IPS-18a (cell line): Measurements from ENCODE around the gene CALN1.

Experiments
- H3K27ac ChIP-seq: one replicate; pipeline ENCODE4 v1.5.1; 2013; ENCODE audit warnings: low read length
- H3K27me3 ChIP-seq: one replicate; pipeline ENCODE4 v1.6.1; 2013; ENCODE audit warnings: mild to moderate bottlenecking, low read length; ENCODE audit not compliant: control insufficient read depth, insufficient read depth
- H3K36me3 ChIP-seq: one replicate; pipeline ENCODE4 v1.6.1; 2013; ENCODE audit warnings: low read depth, low read length; ENCODE audit not compliant: control insufficient read depth
- H3K4me1 ChIP-seq: one replicate; pipeline ENCODE4 v1.6.1; 2013; ENCODE audit warnings: low read depth, low read length; ENCODE audit not compliant: control insufficient read depth
- H3K4me3 ChIP-seq: one replicate; pipeline ENCODE4 v1.5.1; 2013; ENCODE audit warnings: low read length
- H3K9ac ChIP-seq: one replicate; pipeline ENCODE4 v1.6.1; 2013; ENCODE audit warnings: mild to moderate bottlenecking, low read length, moderate library complexity
- H3K9me3 ChIP-seq: one replicate; pipeline ENCODE4 v1.6.1; 2013; ENCODE audit warnings: low read depth, low read length; ENCODE audit not compliant: control insufficient read depth

Gene CALN1

DNA sequence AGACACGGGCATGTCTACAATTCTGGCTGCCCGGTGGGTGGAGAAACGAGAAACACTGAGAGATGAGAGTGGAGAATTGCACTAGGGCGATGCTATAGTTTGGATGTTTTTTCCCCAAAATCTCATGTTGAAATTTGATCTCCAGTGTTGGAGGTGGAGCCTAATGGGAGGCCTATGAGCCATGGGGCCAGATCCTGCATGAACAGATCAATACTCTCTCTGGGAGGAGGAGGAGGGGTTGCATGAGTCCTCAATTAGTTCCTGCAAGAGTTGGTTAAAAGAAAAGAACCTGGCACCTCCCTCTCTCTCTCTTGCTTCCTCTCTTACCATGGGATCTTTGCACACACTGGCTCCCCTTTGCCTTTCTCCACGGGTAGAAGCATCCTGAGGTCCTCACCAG is 299.1 kb downstream of the CALN1 start:
- Histone ChIP-seq H3K27me3 (no peaks in the 10 kb centered on the region), H3K4me3 (no peak overlapping the region), H3K27ac (no peak overlapping the region), H3K36me3 (no peaks in the 10 kb centered on the region), H3K9me3 (no peaks in the 10 kb centered on the region), H3K4me1 (peaks cover 4% of the 10 kb centered on the region), H3K9ac (no peak overlapping the region)

DNA sequence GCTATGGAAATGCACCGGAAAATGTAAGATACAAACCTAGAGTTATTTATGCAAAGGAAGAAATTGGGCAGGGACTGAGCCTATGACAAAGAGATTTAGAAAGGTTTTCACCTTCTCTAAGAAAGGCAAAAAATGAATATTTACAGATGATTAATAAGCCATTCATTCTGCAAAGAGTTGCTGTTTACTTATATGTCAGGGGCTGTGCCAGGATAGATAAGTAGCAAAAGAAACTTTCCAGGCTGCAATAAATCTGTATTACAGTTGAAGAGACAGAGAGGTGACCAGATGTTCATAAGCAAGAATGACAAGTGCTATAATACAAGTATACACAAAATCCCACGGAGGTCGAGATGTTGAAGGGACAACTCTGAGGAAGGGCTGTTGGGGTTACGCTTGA is 299.6 kb downstream of the CALN1 start:
- H3K4me1 ChIP-seq, result peaks cover 4% of the 10 kb centered on the region
- H3K36me3 ChIP-seq, result no peaks in the 10 kb centered on the region
- no peaks in the 10 kb centered on the region for H3K27me3 ChIP-seq
- no peak overlapping the region for H3K9ac ChIP-seq
- no peaks in the 10 kb centered on the region for H3K9me3 ChIP-seq
- no peak overlapping the region for H3K27ac ChIP-seq
- no peak overlapping the region for H3K4me3 ChIP-seq

GRCh38 chr7:72111086-72111485 is 301.1 kb downstream of the CALN1 start:
- Histone ChIP-seq H3K4me1 (peaks cover 4% of the 10 kb centered on the region), H3K9ac (no peak overlapping the region), H3K9me3 (no peaks in the 10 kb centered on the region), H3K27ac (no peak overlapping the region), H3K27me3 (no peaks in the 10 kb centered on the region), H3K4me3 (no peak overlapping the region), H3K36me3 (no peaks in the 10 kb centered on the region)

GRCh38 chr7:72109566-72109965 is 302.6 kb downstream of the CALN1 start:
- H3K4me1 ChIP-seq, result peaks cover 4% of the 10 kb centered on the region
- no peaks in the 10 kb centered on the region for H3K36me3 ChIP-seq
- H3K9ac ChIP-seq, result no peak overlapping the region
- no peaks in the 10 kb centered on the region for H3K9me3 ChIP-seq
- no peak overlapping the region for H3K4me3 ChIP-seq
- no peak overlapping the region for H3K27ac ChIP-seq
- H3K27me3 ChIP-seq, result no peaks in the 10 kb centered on the region

DNA sequence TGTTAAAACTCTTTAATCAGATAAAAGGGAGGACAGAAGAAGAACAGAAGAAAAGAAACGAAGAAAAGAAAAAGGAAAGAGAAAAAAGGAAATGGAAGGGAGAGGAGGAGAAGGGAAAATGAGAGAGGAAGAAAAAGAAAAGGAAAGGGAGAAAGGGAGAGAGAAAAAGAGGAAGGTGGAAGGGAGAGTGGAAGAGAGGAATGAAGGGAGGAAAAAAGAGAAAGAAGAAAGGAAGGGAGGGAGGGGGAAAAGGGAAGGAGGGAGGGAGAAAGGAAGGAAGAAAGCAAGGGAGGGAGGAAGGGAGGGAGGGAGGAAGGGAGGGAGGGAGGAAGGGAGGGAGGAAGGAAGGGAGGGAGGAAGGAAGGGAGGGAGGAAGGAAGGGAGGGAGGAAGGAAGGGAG is 305.7 kb downstream of the CALN1 start:
- H3K9me3 ChIP-seq, result no peaks in the 10 kb centered on the region
- H3K27me3 ChIP-seq, result no peaks in the 10 kb centered on the region
- H3K4me1 ChIP-seq, result no peaks in the 10 kb centered on the region
- no peak overlapping the region for H3K9ac ChIP-seq
- no peak overlapping the region for H3K27ac ChIP-seq
- no peaks in the 10 kb centered on the region for H3K36me3 ChIP-seq
- no peak overlapping the region for H3K4me3 ChIP-seq

GRCh38 chr7:72101444-72101843 is 310.7 kb downstream of the CALN1 start:
- Histone ChIP-seq H3K4me1 (no peaks in the 10 kb centered on the region), H3K4me3 (no peak overlapping the region), H3K9me3 (no peaks in the 10 kb centered on the region), H3K9ac (no peak overlapping the region), H3K36me3 (no peaks in the 10 kb centered on the region), H3K27me3 (no peaks in the 10 kb centered on the region), H3K27ac (no peak overlapping the region)

DNA sequence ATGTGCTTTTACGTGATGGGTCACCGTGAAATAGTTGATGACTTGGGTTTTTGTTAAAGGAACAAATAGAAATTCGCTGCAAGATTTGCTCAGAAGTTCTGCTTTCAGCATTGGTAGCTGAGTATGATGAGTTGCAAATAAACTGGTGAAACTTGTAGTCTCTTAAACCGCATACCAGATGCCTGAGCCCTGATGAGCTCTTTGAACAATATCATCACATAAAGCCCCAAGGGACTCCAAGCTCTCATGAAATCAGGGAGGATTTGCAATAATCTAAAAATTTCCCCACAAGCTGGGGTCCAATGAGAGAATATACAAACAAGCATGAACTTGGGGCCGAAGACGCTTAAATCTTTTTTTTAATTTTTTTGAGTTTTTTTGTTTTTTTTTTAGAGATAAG is 312.4 kb downstream of the CALN1 start:
- Histone ChIP-seq H3K9ac (no peak overlapping the region), H3K4me3 (no peak overlapping the region), H3K9me3 (no peaks in the 10 kb centered on the region), H3K36me3 (no peaks in the 10 kb centered on the region), H3K27ac (no peak overlapping the region), H3K27me3 (no peaks in the 10 kb centered on the region), H3K4me1 (no peaks in the 10 kb centered on the region)

- H3K4me1 ChIP-seq, result no peaks in the 10 kb centered on the region
- no peaks in the 10 kb centered on the region for H3K36me3 ChIP-seq
- no peaks in the 10 kb centered on the region for H3K9me3 ChIP-seq
- H3K9ac ChIP-seq, result no peak overlapping the region
- no peaks in the 10 kb centered on the region for H3K27me3 ChIP-seq
- no peak overlapping the region for H3K27ac ChIP-seq
- no peak overlapping the region for H3K4me3 ChIP-seq
These were observed 313.1 kb downstream of the CALN1 start for GRCh38 chr7:72098807-72099580.

DNA sequence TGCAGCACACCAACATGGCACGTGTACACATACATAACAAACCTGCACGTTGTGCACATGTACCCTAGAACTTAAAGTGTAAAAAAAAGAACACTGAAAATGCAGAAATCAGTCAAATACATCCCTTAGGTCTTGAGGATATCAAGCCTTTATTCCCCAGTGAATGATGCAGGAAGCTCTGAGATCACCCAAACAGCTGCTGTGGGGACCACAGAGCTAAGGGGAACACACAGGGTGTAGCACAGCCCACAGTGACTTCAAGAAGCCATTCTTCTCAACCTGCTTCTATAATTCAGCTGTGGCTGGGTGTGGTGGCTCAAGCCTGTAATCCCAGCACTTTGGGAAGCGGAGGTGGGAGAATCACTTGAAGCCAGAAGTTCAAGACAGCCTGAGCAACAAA is 314.9 kb downstream of the CALN1 start:
- Histone ChIP-seq H3K27ac (no peak overlapping the region), H3K4me1 (no peaks in the 10 kb centered on the region), H3K9ac (no peak overlapping the region), H3K9me3 (no peaks in the 10 kb centered on the region), H3K4me3 (no peak overlapping the region), H3K36me3 (no peaks in the 10 kb centered on the region), H3K27me3 (no peaks in the 10 kb centered on the region)

- Histone ChIP-seq H3K27ac (no peak overlapping the region), H3K36me3 (no peaks in the 10 kb centered on the region), H3K4me3 (no peak overlapping the region), H3K4me1 (no peaks in the 10 kb centered on the region), H3K9ac (no peak overlapping the region), H3K9me3 (no peaks in the 10 kb centered on the region), H3K27me3 (no peaks in the 10 kb centered on the region)
These were observed 319.4 kb downstream of the CALN1 start for GRCh38 chr7:72092769-72093168.

GRCh38 chr7:72087926-72088325 is 324.2 kb downstream of the CALN1 start:
- no peak overlapping the region for H3K9ac ChIP-seq
- no peaks in the 10 kb centered on the region for H3K4me1 ChIP-seq
- H3K36me3 ChIP-seq, result no peaks in the 10 kb centered on the region
- H3K9me3 ChIP-seq, result no peaks in the 10 kb centered on the region
- no peak overlapping the region for H3K4me3 ChIP-seq
- H3K27ac ChIP-seq, result no peak overlapping the region
- no peaks in the 10 kb centered on the region for H3K27me3 ChIP-seq

GRCh38 chr7:72080865-72081510 is 331.1 kb downstream of the CALN1 start:
- Histone ChIP-seq H3K9me3 (no peaks in the 10 kb centered on the region), H3K27ac (no peak overlapping the region), H3K4me1 (no peaks in the 10 kb centered on the region)

More at GRCh38 chr7:72080865-72081510, 331.1 kb downstream of the CALN1 start:
- H3K36me3 ChIP-seq, result no peaks in the 10 kb centered on the region
- H3K9ac ChIP-seq, result no peak overlapping the region
- no peak overlapping the region for H3K4me3 ChIP-seq
- H3K27me3 ChIP-seq, result no peaks in the 10 kb centered on the region
